H9 (cell line): ENCODE data around the gene NAA60. TPM values are rescaled to one million over a fixed set of nuclear protein-coding genes. Genes with fewer than 3 reads are reported as not detected.

Source experiments
- DNase-seq: peaks from one replicate; pipeline ENCODE4 v3.0.0-alpha.2; 2017
- H2AFZ ChIP-seq: one replicate; pipeline ENCODE4 v1.6.1; 2013; ENCODE audit warnings: mild to moderate bottlenecking, low read length, control low read depth, moderate library complexity
- H2AK5ac ChIP-seq: 2 replicates; pipeline ENCODE4 v1.6.1; 2013; ENCODE audit warnings: low read length, control low read depth, mixed read lengths; ENCODE audit not compliant: insufficient read length
- H2BK120ac ChIP-seq: one replicate; pipeline ENCODE4 v1.6.1; 2013; ENCODE audit warnings: low read depth, mild to moderate bottlenecking, low read length, control low read depth, inconsistent platforms; ENCODE audit not compliant: poor library complexity, severe bottlenecking
- H2BK12ac ChIP-seq: 2 replicates; pipeline ENCODE4 v1.6.1; 2013; ENCODE audit warnings: low read length, control low read depth, mixed read lengths, low read depth; ENCODE audit not compliant: insufficient read length
- H2BK15ac ChIP-seq: 2 replicates; pipeline ENCODE4 v1.6.1; 2013; ENCODE audit warnings: low read depth, low read length, control low read depth
- H2BK20ac ChIP-seq: one replicate; pipeline ENCODE4 v1.6.1; 2013; ENCODE audit warnings: low read depth, mild to moderate bottlenecking, low read length, control low read depth, inconsistent platforms; ENCODE audit not compliant: poor library complexity, severe bottlenecking
- H2BK5ac ChIP-seq: 2 replicates; pipeline ENCODE4 v1.6.1; 2013; ENCODE audit warnings: low read length, control low read depth, mixed read lengths; ENCODE audit not compliant: insufficient read length
- H3K14ac ChIP-seq: 2 replicates; pipeline ENCODE4 v1.6.1; 2013; ENCODE audit warnings: low read length, control low read depth; ENCODE audit not compliant: insufficient read depth
- H3K18ac ChIP-seq: 2 replicates; pipeline ENCODE4 v1.6.1; 2013; ENCODE audit warnings: low read depth, mild to moderate bottlenecking, mixed read lengths, low read length, control low read depth; ENCODE audit not compliant: insufficient read length
- H3K23ac ChIP-seq: 2 replicates; pipeline ENCODE4 v1.6.1; 2013; ENCODE audit warnings: low read length, control low read depth, mixed read lengths, low read depth; ENCODE audit not compliant: insufficient read length
- H3K23me2 ChIP-seq: 2 replicates; pipeline ENCODE4 v1.6.1; 2013; ENCODE audit warnings: low read depth, mild to moderate bottlenecking, mixed read lengths, low read length, control low read depth; ENCODE audit not compliant: insufficient read length, poor library complexity, severe bottlenecking
- H3K27ac ChIP-seq: 2 replicates; pipeline ENCODE4 v1.5.1; 2013; ENCODE audit warnings: low read length, control low read depth, mixed read lengths, low read depth; ENCODE audit not compliant: insufficient read length
- H3K27me3 ChIP-seq: 2 replicates; pipeline ENCODE4 v1.6.1; 2013; ENCODE audit warnings: low read length, control low read depth, inconsistent platforms; ENCODE audit not compliant: insufficient read depth
- H3K4ac ChIP-seq: 2 replicates; pipeline ENCODE4 v1.6.1; 2013; ENCODE audit warnings: low read depth, mild to moderate bottlenecking, control low read depth, inconsistent platforms, low read length, moderate library complexity
- H3K4me1 ChIP-seq: 2 replicates; pipeline ENCODE4 v1.6.1; 2013; ENCODE audit warnings: low read length, control low read depth, inconsistent platforms; ENCODE audit not compliant: insufficient read depth
- H3K4me2 ChIP-seq: 2 replicates; pipeline ENCODE4 v1.6.1; 2013; ENCODE audit warnings: low read length, control low read depth, mixed read lengths; ENCODE audit not compliant: insufficient read length, insufficient read depth
- H3K56ac ChIP-seq: 2 replicates; pipeline ENCODE4 v1.6.1; 2013; ENCODE audit warnings: low read depth, mild to moderate bottlenecking, mixed read lengths, low read length, control low read depth; ENCODE audit not compliant: insufficient read length
- H3K79me1 ChIP-seq: 2 replicates; pipeline ENCODE4 v1.6.1; 2013; ENCODE audit warnings: low read depth, mild to moderate bottlenecking, moderate library complexity, low read length, control low read depth, inconsistent platforms; ENCODE audit not compliant: insufficient read depth, poor library complexity, severe bottlenecking
- H3K79me2 ChIP-seq: 2 replicates; pipeline ENCODE4 v1.6.1; 2013; ENCODE audit warnings: low read length, control low read depth, inconsistent platforms; ENCODE audit not compliant: insufficient read depth
- H3K9ac ChIP-seq: 2 replicates; pipeline ENCODE4 v1.6.1; 2013; ENCODE audit warnings: low read length, control low read depth, mixed read lengths; ENCODE audit not compliant: insufficient read length; ENCODE audit errors: extremely low read depth
- H3K9me3 ChIP-seq: one replicate; pipeline ENCODE4 v1.6.1; 2013; ENCODE audit warnings: low read depth, low read length, inconsistent platforms; ENCODE audit not compliant: control insufficient read depth
- H3T11ph ChIP-seq: one replicate; pipeline ENCODE4 v1.6.1; 2013; ENCODE audit warnings: mild to moderate bottlenecking, low read length, control low read depth, inconsistent platforms
- H4K20me1 ChIP-seq: one replicate; pipeline ENCODE4 v1.6.1; 2013; ENCODE audit not compliant: control insufficient read depth, insufficient read length, insufficient read depth
- H4K5ac ChIP-seq: 2 replicates; pipeline ENCODE4 v1.6.1; 2013; ENCODE audit warnings: low read depth, mild to moderate bottlenecking, mixed read lengths, low read length, control low read depth; ENCODE audit not compliant: insufficient read length
- H4K8ac ChIP-seq: replicated peaks from 2 replicates; pipeline ENCODE4 v1.6.1; 2013; ENCODE audit warnings: low read length, control low read depth, mixed read lengths, low read depth; ENCODE audit not compliant: insufficient read length
- H4K91ac ChIP-seq: 2 replicates; pipeline ENCODE4 v1.6.1; 2013; ENCODE audit warnings: low read depth, mild to moderate bottlenecking, moderate library complexity, mixed read lengths, low read length, control low read depth; ENCODE audit not compliant: insufficient read length
- H3K27ac Mint-ChIP-seq, 3 experiments: 2 replicates in 2 of 3; 3 replicates in 1 of 3; pipeline ENCODE4 v1.8.0; 2020 to 2021; ENCODE audit warnings: mixed read lengths in 3 of 3, mild to moderate bottlenecking in 1 of 3, moderate library complexity in 1 of 3
- H3K27me3 Mint-ChIP-seq: 2 replicates; pipeline ENCODE4 v1.8.0; 2021; ENCODE audit warnings: low read depth, mild to moderate bottlenecking, moderate library complexity, mixed read lengths
- H3K36me3 Mint-ChIP-seq, 3 experiments: 2 replicates in 2 of 3; 3 replicates in 1 of 3; pipeline ENCODE4 v1.8.0; 2020 to 2021; ENCODE audit warnings: low read depth in 3 of 3, mixed read lengths in 3 of 3; ENCODE audit not compliant: insufficient read depth in 1 of 3
- H3K4me1 Mint-ChIP-seq, 2 experiments: 2 replicates each; pipeline ENCODE4 v1.8.0; 2020; ENCODE audit warnings: mixed read lengths in 2 of 2
- H3K4me3 Mint-ChIP-seq, 2 experiments: 2 replicates in 1 of 2; 3 replicates in 1 of 2; pipeline ENCODE4 v1.8.0; 2020 to 2021; ENCODE audit warnings: mild to moderate bottlenecking in 2 of 2, mixed read lengths in 2 of 2, moderate library complexity in 1 of 2
- H3K9me3 Mint-ChIP-seq, 2 experiments: 2 replicates in 1 of 2; 3 replicates in 1 of 2; pipeline ENCODE4 v1.8.0; 2020; ENCODE audit warnings: mild to moderate bottlenecking in 2 of 2, mixed read lengths in 2 of 2, moderate library complexity in 1 of 2
- CTCF ChIP-seq: fragments of 200-600 bp; sonication (generic); conservative IDR thresholded peaks from 3 replicates; pipeline ENCODE4 v1.8.0; 2021; ENCODE audit warnings: antibody characterized with exemption, mild to moderate bottlenecking
- WGBS: extraction: QIAGEN DNeasy Blood & Tissue Kit; methylation state at CpG from one replicate; pipeline ENCODE4 v1.1.7; 2013; ENCODE audit warnings: missing lambda C conversion rate, low lambda C conversion rate, mixed read lengths; ENCODE audit not compliant: insufficient read length; ENCODE audit errors: extremely low coverage; 5-methylcytosine and 5-hydroxymethylcytosine counted together
- total RNA-seq: library from RNA; stranded (reverse); gene quantifications from 2 replicates; pipeline ENCODE4 v1.2.1, GENCODE V29; 2021

Gene NAA60
- total RNA-seq, 1 experiment from 2014 or later = 49.3 TPM

GRCh38 chr16:3515897-3516296, 72.4 kb downstream of the NAA60 start:
- Mint-ChIP-seq H3K36me3 (peaks cover 20 to 56% (median 41%) of the 10 kb centered on the region in 3 experiments; a peak in 6 of 7 replicates), H3K9me3 (no peaks in the 10 kb centered on the region), H3K27ac (no peak overlapping the region), H3K4me1 (peaks cover 3 to 4% of the 10 kb centered on the region in 2 experiments), H3K4me3 (no peak overlapping the region), H3K27me3 (no peaks in the 10 kb centered on the region)
- no peak overlapping the region for H3T11ph ChIP-seq
- no peaks in the 10 kb centered on the region for H3K4me1 ChIP-seq
- no peaks in the 10 kb centered on the region for H4K20me1 ChIP-seq
- no peak overlapping the region for H2BK120ac ChIP-seq
- H4K5ac ChIP-seq = no peak overlapping the region
- no peaks in the 10 kb centered on the region for H3K79me1 ChIP-seq
- TF ChIP-seq CTCF = no peak
- H2BK20ac ChIP-seq = no peak overlapping the region
- H4K91ac ChIP-seq = no peak overlapping the region
- no peak overlapping the region for H3K4me2 ChIP-seq
- no peak overlapping the region for H2AFZ ChIP-seq
- H3K9ac ChIP-seq = no peak overlapping the region
- H3K27ac ChIP-seq = no peak overlapping the region
- no peak for DNase-seq
- H2BK15ac ChIP-seq = no peak overlapping the region
- no peak overlapping the region for H2BK5ac ChIP-seq
- H3K9me3 ChIP-seq = no peaks in the 10 kb centered on the region
- no peak overlapping the region for H2BK12ac ChIP-seq
- H3K79me2 ChIP-seq = no peaks in the 10 kb centered on the region
- H3K23me2 ChIP-seq = no peaks in the 10 kb centered on the region
- no peak overlapping the region for H2AK5ac ChIP-seq
- no peak overlapping the region for H3K4ac ChIP-seq
- WGBS = no CpG with 5 or more reads among the region's 4 CpGs
- H3K18ac ChIP-seq = no peak overlapping the region
- no peak overlapping the region for H3K56ac ChIP-seq
- no peak overlapping the region for H4K8ac ChIP-seq
- H3K27me3 ChIP-seq = no peaks in the 10 kb centered on the region
- no peak overlapping the region for H3K23ac ChIP-seq
- H3K14ac ChIP-seq = no peak overlapping the region
